Measurements from ENCODE around the gene GRIK3.
"Not testable (repeated sequence)": the region's sequence is repeated elsewhere in the genome, so short reads cannot be mapped to it uniquely, and the experiment has no call there.

Gene GRIK3

DNA sequence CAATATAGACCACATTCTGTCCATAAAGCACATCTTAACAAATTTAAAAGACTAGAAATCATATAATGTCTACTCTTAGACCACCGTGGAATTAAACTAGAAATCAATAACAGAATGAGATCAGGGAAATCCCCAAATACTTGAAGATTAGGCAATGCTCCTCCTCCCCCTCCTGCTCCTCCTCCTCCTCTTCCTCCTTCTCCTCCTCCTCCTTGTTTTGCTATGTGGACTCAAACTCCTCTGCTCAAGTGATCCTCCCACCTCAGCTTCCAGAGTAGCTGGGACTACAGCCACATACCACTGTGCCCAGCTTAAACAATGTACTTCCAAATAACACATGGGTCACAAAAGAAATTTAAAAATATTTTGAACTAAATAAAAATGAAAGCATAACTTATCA is 134.2 kb downstream of the GRIK3 start:
- DNase-seq: no peak

DNA sequence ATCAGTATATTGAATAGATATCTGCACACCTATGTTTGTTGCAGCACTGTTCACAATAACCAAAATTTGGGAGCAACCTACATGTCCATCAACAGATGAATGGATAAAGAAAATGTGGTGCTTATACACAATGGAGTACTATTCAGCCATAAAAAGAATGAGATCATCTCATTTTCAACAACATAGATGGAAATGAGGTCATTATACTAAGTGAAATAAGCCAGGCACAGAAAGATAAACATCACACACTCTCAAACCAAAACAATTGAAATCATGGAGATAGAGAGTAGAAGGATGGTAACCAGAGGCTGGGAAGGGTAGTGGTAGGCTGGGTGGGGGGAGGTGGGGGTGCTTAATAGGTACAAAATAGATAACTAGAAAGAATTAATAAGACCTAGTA is 136.5 kb downstream of the GRIK3 start:
- not testable (repeated sequence) for DNase-seq

DNA sequence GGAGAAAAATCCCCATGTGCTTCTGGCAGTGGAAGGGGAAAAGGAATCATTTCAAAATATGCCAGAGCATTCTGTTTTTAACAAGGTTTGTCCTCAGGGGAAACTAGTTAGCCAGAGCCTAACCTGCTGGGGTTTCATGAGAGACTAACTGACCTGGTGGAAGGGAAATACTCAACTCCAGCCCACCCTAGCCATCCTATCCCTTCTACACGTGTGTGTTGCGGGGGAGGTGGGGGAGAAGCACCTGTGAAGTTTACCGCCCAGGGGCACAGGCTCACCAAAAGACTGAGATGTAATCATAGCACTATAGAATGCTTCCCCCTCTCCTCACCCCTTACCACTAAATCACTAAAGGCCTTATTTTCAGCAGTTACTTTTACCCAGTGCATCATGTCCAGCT is 139.5 kb downstream of the GRIK3 start:
- no peak for DNase-seq

DNA sequence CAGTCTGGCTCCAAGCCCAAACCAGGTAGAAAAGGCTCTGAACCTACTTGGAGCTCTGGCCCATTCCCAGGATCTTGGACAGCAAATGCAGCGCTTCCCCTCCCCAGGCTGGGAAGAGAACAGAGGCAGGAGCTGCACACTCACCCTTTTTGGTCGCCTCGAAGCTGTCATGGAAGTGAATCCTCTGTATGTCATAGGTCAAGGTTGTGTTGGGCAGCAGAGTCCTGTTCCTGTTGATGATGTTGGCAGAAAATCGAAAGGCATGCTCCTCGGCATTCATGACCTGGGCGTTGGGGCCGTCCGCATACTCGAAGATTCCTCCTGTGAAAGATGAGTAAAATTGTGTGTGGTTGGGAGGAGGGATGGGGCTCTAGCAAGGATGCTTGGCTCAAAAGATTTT is 143.5 kb downstream of the GRIK3 start:
- no peak for DNase-seq

DNA sequence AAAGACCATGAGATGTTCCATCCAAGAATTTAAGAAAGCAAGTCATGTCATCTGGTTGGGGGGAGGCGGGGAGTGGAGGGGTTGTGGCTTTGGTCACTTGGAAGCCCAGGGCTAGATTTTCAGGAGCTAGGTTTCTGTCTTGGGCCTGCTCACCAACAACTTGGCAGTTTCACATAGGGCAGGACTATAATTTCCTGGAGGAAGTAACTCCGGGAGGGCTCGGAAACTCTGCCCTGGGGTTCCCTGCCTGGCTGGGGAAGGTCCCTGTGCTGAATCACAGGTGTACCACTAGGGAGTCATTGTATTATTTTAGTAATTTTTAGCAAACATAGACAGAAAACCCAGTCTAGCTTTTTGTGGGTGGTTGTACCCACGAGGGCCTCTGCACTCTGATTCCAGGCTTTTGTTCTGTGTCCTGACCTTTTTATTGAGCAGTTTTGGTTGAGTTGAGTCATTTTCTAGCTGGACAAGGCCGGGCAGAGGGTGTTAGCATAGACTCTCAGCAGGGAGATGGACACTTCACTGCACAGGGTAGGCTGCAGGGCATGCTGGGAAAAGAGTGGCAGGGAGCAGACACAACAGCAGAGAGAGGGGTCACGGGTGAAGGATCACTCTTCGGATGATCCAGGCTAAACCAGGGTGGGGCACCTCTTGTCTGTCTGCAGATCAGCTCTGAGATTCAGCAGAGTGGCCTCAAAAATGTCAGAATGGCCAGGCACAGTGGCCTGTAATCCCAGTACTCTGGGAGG is 144.7 kb downstream of the GRIK3 start:
- no peak for DNase-seq

DNA sequence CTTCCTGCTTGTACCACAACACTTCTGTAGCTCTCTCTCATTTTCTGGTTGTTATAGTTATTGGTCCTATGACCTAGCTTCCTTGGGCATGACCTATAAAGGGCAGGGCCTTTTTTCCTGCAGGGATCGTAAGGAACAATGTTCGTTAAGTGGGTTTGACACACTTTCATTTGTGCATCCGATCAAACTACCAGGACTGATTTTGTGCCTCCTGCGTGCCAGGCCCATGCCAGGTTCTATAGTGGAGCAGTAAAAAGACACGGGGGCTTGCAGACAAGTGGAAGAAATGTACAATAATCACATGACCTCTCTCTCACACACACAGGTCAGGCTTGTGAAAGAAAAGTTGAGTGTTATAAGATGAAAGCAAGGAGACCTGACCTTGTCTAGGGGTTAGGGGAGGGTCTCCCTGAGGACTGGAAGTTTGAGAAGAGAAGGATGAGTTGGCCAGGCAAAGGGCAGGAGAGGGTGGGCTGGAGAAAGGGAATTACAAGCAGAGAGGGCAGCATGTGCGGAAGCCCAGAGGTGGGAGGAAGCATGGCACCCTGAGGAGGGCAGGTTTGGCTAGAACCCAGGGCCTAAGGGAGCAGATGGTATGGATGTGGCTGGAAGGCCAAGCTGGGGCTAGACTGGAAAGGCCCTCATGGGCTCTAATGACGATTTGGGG is 145.4 kb downstream of the GRIK3 start:
- no peak for DNase-seq

DNA sequence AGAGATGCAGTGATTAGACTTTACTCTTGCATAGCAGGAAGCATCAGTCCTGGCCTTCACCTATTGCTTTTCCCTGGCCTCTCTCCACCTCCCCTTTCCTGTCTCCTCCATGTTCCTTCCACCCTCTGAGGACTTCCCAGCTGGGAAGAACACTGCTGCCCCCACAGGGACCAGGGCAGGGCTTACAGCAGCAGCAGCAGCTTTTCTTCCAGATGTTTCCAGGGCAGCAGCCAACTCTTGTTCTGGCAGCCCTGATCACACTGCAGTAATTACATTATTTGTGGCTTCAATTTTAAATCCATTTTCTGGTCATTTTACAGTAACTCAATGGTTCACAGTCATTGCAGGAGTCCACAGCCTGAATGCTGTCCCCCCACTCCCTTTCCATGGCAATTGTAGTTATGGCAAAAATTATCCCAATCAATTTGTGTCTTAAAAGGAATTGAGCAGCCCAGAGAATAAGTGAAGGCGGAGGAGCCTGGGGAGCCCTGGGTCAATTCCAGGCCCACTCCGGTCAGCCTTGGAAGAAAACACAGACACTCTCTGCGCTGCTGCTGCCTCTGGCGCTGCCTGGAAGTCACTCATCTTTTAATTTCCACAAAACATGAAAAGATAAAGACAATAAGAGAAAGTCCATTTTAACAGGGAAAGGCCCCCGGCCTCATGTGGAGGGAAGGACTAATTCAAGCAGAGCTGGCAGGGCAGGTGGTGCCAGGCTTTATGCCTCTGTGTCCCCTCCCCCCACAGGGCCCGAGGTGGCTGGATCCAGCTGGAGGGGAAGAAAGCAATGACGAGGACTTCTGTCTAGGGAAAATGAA is 148.6 kb downstream of the GRIK3 start:
- no peak for DNase-seq

DNA sequence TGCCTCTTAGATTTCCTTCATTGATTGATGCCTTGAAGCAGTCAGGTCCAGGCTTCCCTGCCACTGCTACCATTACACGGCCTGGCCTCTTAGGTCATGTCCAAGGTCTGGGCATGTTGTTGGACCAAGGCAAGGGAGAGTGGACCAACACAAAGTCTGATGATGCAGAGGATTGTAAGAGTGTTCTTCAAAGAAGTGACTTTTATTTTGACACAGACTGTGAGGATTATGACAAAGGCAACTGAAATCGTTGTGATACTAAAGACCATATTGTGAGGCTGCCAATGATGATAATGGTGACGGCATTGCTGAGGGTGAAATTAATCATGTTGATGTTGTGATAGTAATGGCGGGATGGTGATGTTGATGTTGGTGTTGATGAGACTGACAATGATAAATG is 149.5 kb downstream of the GRIK3 start:
- no peak for DNase-seq

DNA sequence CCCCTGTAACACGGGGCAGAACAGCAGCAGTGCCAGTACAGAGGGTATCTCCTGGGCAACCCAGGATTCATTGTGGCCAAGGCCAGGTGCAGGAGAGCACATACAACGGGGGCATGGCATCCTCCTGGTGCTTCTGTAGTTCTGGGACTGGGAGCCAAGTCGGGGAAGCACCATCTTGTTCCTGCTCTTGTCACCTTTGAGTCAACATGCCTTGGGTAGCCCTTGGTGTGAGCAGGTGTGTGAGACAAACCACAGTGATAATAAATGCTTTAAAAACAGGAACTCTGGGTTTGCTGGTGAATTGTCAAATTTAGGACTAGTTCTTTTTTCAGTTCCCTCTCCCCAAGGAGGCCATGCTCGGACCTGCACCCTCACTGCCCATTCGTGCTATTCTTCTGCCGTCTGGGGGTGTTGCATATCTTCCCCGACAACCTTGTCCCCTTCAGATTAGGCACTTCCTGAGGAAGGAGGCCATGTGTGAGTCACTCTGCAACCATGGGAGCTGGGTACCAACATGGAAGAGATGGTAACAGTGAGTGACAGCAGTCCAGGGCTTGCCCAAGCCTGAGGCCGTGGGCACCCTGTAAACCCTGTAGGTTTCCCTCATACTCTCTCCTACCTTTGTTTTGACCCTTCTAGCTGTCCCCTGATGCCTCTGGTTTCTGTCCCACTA is 150.2 kb downstream of the GRIK3 start:
- no peak for DNase-seq

DNA sequence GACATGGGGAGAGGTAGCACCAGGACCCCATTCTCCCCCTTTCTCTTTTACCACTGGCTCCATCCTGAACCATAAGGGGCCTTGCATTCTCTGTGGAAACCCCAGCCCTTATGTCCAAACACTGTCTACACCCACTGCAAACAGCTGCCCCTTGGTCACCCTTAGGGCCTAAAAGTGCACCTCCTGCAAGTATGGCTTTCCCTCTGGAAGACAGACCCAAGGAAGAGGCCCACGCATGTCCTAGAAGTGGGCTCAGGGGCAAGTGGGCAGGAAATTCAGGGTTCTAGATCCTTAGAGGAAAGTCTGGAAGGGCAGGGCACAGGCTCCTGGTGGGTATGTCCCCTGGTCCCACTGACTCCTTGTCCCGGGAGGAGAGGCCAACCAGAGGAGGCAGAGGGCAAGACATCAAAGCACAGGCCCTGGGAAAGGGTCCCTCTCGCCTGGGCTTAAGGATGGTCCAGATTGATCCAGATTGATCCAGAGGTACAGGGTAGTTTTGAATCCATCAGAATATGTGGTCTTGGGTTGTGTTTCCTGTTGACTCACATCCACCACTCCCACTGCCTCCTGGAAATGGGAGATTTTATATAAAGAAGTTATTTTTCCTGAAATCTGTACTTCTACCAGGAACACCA is 150.9 kb downstream of the GRIK3 start:
- no peak for DNase-seq

DNA sequence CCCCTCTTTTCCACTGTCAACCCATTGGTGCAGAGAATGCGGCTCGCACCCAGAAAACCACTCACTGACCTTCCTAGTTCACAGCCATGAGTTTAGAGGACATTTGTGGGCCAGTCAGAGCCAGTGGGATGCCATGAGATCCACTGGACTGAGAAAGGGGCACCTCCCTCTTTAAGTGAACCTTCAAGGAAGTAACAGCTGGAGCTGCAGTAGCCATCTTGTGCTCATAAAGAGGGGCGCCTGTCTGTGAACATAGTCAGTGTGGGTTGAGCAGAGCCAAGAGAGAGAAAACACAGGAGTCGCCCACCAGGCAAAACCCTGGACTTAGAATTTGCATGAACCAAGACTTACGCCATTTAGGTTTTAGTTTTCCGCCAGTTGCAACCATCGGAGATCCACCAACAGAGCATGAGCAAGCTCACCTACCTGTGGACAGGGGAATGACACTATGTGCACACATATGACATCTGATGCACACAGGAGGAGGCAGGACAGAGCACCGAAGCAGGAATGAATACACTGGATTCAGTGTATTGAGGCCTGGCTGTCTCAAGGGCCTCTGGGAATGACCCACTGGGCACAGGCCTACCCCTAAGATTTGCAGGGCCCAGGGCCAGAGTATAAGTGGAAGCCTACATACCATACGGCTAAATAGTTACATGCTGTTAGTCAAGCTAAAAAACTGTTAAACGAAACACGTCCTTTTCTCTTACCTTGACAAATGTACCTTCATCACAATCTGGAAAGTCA is 151.6 kb downstream of the GRIK3 start:
- DNase-seq: no peak

DNA sequence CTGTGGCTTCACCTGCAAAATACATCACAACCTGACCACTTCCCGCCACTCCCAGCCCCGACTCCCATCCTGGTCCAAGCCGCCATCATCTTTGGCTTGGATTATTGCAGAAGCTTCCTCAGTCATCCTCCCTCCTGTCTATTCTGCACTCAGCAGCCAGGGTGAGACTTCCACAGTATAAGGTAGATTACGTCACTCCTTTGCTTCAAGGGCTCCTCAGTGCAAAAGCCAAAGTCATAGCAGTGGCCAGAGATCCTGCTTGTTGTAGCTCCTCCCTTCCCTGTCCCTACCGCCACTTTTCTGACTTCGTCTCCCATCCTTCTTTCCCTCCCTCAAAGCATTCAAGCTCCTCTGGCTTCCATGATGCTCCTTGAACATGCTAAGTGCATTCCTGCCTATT is 152.8 kb downstream of the GRIK3 start:
- DNase-seq: no peak

DNA sequence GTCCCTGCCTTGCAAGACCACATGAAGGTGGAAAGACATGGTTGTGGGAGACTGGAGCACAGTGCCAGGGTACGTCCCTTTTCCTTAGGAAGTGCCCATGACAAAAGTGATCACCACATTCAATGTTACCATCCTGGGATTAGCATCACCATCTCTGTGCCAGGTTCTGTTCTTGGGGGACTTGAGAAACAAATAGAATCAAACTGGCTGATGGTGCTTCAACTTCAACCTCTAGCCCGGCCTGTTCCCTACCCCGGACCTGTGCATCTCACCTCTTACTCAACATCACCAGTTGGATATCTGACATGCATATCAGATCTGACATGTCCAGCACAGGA is 153.3 kb downstream of the GRIK3 start:
- DNase-seq: no peak

DNA sequence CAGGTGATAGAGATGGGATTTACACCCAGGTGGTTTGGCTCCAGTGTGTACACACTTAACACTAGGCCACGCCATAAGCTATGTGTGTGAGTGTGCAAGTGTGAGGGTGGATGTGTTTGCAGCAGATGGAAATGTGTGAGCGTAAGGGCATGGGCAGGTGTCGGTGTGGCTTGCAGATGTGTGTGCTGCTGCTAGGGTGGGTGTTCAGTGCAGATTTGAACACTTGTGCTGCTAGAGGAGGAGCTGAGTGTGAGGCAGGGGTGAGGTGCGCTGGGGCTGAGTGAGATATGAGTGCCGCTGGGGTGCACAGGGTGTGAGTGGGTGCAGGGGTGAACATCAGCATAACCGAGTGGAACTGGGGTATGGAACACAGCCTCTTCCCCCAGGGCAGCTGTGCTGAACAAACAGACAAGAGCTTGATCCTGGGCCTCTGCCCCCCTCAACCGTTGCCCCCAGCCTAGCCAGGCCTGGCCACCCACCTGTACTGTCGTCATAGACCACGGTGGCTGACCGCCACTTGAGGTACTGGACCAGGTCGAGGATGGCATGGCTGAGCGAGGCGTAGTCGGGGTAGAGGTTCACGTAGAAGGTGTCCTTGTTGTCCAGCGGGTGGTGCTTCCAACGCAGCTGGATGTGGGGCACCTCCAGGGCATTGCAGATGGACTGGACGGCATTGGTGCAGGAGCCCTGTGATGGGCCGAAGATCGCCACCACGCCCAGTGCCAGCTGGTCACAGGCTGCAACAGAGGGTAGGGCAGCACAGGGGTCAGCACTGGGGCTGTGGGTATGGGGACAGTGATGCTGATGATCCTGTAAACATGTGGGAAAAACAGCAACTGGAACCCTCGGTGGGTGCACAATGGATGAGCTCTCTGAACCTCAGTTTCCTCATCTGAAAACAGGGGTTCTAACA is 153.9 kb downstream of the GRIK3 start:
- DNase-seq: no peak

DNA sequence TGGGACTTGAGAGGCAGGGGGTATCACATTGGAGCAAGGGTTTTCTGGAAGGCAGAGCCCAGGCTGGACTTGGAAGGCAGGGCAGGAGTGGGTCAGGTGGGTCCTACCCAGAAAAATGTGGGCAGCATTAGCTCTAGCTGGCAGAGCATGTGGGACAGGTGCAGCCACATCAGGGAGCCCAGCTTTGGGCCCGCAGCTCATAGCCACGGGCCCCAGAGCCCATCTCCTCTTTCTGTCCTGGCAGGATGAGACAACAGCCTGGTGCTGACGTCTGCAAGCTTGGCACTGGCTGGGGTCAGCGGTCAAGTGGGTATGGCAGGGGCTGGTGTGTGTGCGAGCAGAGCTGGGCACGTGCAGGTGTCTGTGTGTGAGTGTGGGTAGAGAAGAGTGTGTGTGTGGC is 154.7 kb downstream of the GRIK3 start:
- no peak for DNase-seq

DNA sequence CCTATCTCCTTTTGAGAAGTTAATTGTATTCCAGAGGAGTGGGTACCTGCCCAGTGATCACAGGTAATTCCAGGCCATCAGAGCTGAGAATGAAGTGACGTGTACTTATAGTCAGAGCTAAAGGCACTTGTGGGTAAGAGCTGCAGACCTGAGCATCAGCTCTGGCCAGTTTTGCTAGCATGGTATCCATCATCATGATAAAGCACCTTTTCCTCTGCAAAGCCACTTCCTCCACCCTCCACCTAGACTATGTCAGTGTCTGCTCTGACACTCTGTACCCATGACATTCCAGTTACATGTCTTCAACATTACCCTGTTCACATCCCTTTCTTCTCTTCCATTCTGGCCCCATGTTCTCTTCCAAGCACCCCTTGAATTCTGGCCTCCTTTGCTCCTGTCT is 157.3 kb downstream of the GRIK3 start:
- DNase-seq: no peak

DNA sequence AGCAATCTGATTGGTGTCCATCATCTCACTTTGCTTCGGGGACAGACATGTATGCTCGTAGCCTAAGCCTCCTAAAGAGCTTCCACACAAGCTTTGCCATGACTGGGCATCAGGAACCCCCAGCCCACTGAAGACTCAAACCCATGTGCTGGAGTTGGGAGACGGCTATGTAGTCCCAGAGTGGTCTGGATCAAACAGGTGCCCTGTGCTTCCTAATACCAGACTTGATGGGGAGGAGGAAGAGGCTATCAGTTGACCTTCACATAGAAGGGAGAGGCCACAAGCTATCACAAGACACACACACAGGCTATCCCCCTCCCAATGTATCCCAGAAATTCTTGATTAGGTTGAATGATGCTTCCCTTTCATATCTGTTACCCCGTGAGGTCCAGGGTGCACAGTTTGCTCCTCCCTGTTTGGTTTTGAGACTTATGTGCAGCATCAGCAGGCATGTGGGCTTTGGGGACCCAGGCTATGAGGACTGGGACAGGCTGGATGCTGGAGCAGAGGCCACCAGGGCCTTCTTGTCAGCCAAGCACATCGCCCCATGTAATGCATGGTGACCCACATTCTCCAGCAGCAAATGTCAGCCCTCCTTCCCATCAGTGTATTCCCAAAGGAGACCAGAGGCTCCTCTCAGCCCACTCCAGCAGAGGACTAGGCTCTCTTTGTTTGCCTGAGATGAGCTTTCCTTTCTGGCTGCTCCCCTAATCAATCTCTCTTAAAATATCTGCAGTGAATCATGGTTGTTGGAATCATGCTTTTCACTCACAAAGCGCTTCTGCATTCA is 159.8 kb downstream of the GRIK3 start:
- DNase-seq: no peak

DNA sequence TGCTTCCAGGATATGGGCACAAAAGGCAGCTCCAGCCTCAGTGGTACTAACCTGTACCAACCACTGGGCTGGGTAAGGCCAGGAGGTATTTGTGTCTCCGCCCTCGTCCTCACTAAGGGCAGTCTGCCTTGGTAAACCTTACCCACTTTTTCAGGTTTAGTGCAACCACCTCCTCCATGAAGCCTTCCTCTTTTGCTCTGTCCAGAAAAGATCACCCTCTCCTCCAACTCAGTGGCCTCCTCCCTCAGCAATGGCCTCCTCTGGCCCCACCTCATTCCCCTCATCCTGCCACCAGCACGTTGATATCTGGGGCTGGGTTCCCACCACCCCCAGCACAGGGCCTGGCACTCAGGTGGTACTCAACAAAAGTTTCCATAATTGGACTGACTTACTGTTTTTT is 161.5 kb downstream of the GRIK3 start:
- no peak for DNase-seq

DNA sequence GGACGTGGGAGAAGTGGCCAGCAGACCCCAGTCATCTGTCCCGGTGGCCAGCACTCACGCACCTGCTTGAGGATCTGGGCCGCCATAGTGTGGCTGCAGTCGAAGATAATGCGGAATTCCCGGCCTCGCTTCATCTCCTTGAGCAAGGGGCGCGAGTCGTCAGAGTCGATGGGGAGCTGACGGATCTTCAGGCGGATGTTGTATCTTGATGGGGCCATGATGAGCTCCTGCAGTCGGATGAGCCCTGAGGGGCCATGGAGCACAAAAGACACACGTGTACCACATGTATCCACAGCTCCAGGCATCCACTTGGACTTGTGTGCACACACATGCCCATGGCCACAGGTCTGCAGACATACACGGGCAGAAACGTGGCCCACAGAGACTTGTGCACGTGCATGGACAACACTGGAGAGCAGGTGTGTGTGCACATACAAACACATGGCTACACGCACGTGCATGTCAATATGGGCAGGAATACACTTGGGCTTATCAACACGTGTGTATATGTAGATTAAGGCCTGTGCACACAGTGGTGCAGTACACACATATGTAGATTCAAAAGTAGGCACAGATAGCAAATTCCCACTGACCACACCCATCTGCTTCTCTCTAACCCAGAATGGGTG is 162.1 kb downstream of the GRIK3 start:
- DNase-seq: no peak
